AG04449 (cell line): ENCODE results near the gene ZIC4.

ENCODE experiments used
- CTCF ChIA-PET: fragments of 350-600 bp; formaldehyde crosslinking; extraction: SDS; loops from one replicate; lab custom pipeline; 2021; ENCODE audit warnings: antibody characterized with exemption; lab: Yijun Ruan, JAX
- POLR2A ChIA-PET: fragments of 400-600, 350-600 bp; formaldehyde crosslinking; extraction: SDS; loops from one replicate; lab custom pipeline; 2020; ENCODE audit warnings: antibody characterized with exemption, inconsistent platforms; lab: Yijun Ruan, JAX
- DNase-seq: peaks from one replicate; pipeline ENCODE4 v3.0.0-alpha.2; 2010; ENCODE audit warnings: low read depth, low spot score
- H3K4me3 ChIP-seq: 2 replicates; pipeline ENCODE4 v1.5.1; 2011; ENCODE audit warnings: low read depth, mild to moderate bottlenecking, control low read depth, low read length
- CTCF ChIP-seq: IDR thresholded peaks from one replicate; pipeline ENCODE4 v1.5.1; 2011; ENCODE audit warnings: mild to moderate bottlenecking, moderate library complexity, low read length, control low read depth, inconsistent platforms; ENCODE audit not compliant: insufficient read depth; ENCODE audit errors: missing control alignments

The ZIC4 gene

GRCh38 chr3:147402159-147402558 is 4.2 kb downstream of the ZIC4 start:
- ChIA-PET CTCF (no interaction called here), POLR2A (no interaction called here)
- no peak for TF ChIP-seq CTCF
- no peak overlapping the region for H3K4me3 ChIP-seq
- no peak for DNase-seq

GRCh38 chr3:147401421-147401820 is 4.9 kb downstream of the ZIC4 start:
- DNase-seq = no peak
- H3K4me3 ChIP-seq = no peak overlapping the region
- TF ChIP-seq CTCF = no peak
- ChIA-PET CTCF (no interaction called here), POLR2A (no interaction called here)

GRCh38 chr3:147400999-147401398 is 5.3 kb downstream of the ZIC4 start:
- no peak for DNase-seq
- TF ChIP-seq CTCF = no peak
- ChIA-PET POLR2A (no interaction called here), CTCF (interaction anchor here (1.6 kb wide), 1 partner anchor 10 kb away, joined by 4 read pairs; no protein-coding TSS in a partner anchor)
- H3K4me3 ChIP-seq = no peak overlapping the region

- no peak overlapping the region for H3K4me3 ChIP-seq
- no peak for TF ChIP-seq CTCF
- ChIA-PET POLR2A (no interaction called here), CTCF (interaction anchor here (1.6 kb wide), 1 partner anchor 10 kb away, joined by 4 read pairs; no protein-coding TSS in a partner anchor)
- DNase-seq = no peak
Measured at GRCh38 chr3:147400111-147400510, 6.2 kb downstream of the ZIC4 start.

GRCh38 chr3:147398813-147399534 is 7.4 kb downstream of the ZIC4 start:
- CTCF ChIA-PET = interaction anchor here (1.6 kb wide), 1 partner anchor 8 kb away, joined by 4 read pairs; no protein-coding TSS in a partner anchor
- TF ChIP-seq CTCF = no peak
- DNase-seq = no peak
- POLR2A ChIA-PET = no interaction called here
- no peak overlapping the region for H3K4me3 ChIP-seq

GRCh38 chr3:147397875-147398812 is 8.2 kb downstream of the ZIC4 start:
- ChIA-PET CTCF (no interaction called here), POLR2A (no interaction called here)
- TF ChIP-seq CTCF = no peak
- H3K4me3 ChIP-seq = no peak overlapping the region
- no peak for DNase-seq
